PFSK-1 (cell line): ENCODE results near the gene FZR1.

ENCODE experiments used
- FOXP2 ChIP-seq: optimal IDR thresholded peaks from 2 replicates; pipeline ENCODE3; 2011; ENCODE audit warnings: borderline replicate concordance, control low read depth, inconsistent platforms; ENCODE audit not compliant: insufficient read depth; ENCODE audit errors: extremely low read length, extremely low read depth
- POLR2AphosphoS5 ChIP-seq: IDR thresholded peaks from 2 replicates; pipeline ENCODE4 v1.6.1; 2012; ENCODE audit warnings: low read depth, mild to moderate bottlenecking, control low read depth, low read length, moderate library complexity
- REST ChIP-seq, 2 experiments: IDR thresholded peaks; 2 replicates each; pipeline versions ENCODE4 v1.6.1 to v1.8.0; 2011 to 2012; ENCODE audit warnings: low read depth in 2 of 2, low read length in 2 of 2, control low read depth in 1 of 2, inconsistent platforms in 1 of 2, mild to moderate bottlenecking in 1 of 2, moderate library complexity in 1 of 2; ENCODE audit not compliant: insufficient read depth in 1 of 2
- SIN3A ChIP-seq: IDR thresholded peaks from 2 replicates; pipeline ENCODE4 v1.6.1; 2012; ENCODE audit warnings: mild to moderate bottlenecking, low read length, moderate library complexity, borderline replicate concordance; ENCODE audit not compliant: insufficient read depth
- TAF1 ChIP-seq: IDR thresholded peaks from 2 replicates; pipeline ENCODE4 v1.6.1; 2012; ENCODE audit warnings: low read length, control low read depth, borderline replicate concordance; ENCODE audit not compliant: insufficient read depth

FZR1 gene

GRCh38 chr19:3496392-3497273 lies 9.5 kb upstream of the FZR1 start:
- no peak for TF ChIP-seq POLR2AphosphoS5
- no peak for TF ChIP-seq SIN3A
- TF ChIP-seq REST (IDR thresholded peaks at IDR 0.05; ENCODE audit: insufficient read depth in 1 of 2, low read depth in 2 of 2, low read length in 2 of 2): no peak
- no peak for TF ChIP-seq FOXP2
- TF ChIP-seq TAF1: no peak

DNA sequence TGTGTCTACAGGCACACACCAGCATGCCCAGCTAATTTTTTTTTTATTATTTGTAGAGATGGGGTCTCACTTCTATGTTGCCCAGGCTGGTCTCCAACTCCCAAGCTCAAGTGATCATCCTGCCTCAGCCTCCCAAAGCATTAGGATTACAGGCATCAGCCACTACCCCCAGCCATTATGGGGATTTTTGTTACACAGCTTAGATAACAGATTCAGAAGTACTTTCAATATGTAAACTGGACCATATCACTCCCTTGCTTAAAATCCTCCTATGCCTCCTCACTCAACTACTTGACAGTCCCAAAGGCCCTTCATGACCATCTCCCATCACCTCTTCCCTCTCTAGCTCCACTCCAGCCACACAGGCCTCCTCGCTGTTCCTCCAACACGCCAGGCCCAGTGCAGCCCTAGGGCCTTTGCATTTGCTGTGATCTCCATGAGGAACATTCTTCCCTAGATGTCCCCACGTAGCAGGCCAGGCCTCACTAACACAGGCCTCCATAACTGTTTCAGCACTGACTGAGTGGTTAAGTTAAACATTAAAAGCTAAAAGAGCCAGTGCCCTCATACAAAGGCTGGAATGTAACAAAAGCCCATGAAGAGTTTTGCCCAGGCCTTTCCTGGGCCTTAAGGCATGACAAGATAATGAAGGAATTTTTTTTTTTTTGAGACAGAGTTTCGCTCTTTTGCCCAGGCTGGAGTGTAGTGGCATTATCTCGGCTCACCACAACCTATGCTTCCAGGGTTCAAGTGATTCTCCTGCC lies 8.2 kb upstream of the FZR1 start:
- no peak for TF ChIP-seq FOXP2
- no peak for TF ChIP-seq TAF1
- no peak for TF ChIP-seq POLR2AphosphoS5
- no peak for TF ChIP-seq SIN3A
- no peak for TF ChIP-seq REST (IDR thresholded peaks at IDR 0.05; ENCODE audit: insufficient read depth in 1 of 2, low read depth in 2 of 2, low read length in 2 of 2)

GRCh38 chr19:3499738-3500428 lies 6.2 kb upstream of the FZR1 start:
- no peak for TF ChIP-seq SIN3A
- TF ChIP-seq REST (IDR thresholded peaks at IDR 0.05; ENCODE audit: insufficient read depth in 1 of 2, low read depth in 2 of 2, low read length in 2 of 2): no peak
- TF ChIP-seq POLR2AphosphoS5: no peak
- TF ChIP-seq FOXP2: no peak
- no peak for TF ChIP-seq TAF1

DNA sequence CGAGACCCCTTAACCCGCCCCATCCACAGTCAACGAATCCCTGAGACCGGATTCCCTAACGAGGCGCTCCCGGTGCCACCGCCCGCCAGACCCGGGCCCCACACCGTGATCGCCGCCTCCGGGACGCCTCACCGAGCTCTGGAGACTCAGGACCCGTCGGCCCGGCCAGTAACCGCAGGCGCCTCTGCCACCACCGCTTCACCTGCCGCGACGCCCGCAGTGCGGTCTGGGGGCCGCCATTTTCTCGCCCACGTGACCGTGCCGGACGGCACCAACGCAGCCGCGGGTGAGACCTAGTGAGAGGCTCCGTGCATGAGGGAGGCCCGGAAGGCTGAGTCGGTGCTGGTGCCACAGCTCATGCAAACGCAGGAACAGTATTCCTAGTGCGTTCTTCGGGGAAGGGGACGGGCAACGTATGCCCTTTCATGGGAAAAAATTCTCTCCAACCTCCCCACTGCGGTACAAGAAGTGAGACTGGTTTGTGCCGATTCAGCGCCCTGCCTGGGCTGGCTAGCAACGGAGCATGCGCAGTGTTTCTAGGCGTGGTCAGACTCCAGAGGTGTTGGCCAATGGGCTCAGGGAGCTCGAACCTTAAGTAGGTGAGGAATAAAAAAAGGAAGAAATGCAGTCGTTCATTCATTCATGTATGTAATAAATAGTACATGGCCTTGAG lies 5.5 kb upstream of the FZR1 start, which contains the start of gene DOHH:
TSS of gene DOHH (minus strand) at position 246 of the 673 bp plus-strand sequence. CDS start 3,860 bp downstream, outside the sequence.
- TF ChIP-seq FOXP2 (peak; percentile 71), TAF1 (peak; percentile 99), POLR2AphosphoS5 (peak; percentile 69; the same call in 1 of the 2 replicates), SIN3A (peak; percentile 70; the same call in 1 of the 2 replicates), REST (IDR thresholded peaks at IDR 0.05; ENCODE audit: insufficient read depth in 1 of 2, low read depth in 2 of 2, low read length in 2 of 2) (peak; percentile 59 to 73; a peak in 3 of 4 replicates)
